Caco-2 (cell line): Measurements from ENCODE around the gene PPP4R3A. TPM values are rescaled to one million over a fixed set of nuclear protein-coding genes. Genes with fewer than 3 reads are reported as not detected.

Source experiments
- BruUV-seq: library from RNA; stranded (reverse); fragments of 400-500 nt; replicated peaks from 2 replicates; lab custom pipeline; 2021; lab: Mats Ljungman, UMichigan
- CTCF ChIA-PET: fragments of 300-600 bp; sonication (Branson Sonifier 250); formaldehyde crosslinking; loops from one replicate; lab custom pipeline; 2022; ENCODE audit warnings: antibody characterized with exemption; lab: Charles Lee
- POLR2A ChIA-PET: fragments of 300-600 bp; sonication (Branson Sonifier 250); formaldehyde crosslinking; loops from one replicate; lab custom pipeline; 2022; ENCODE audit warnings: antibody characterized with exemption; lab: Charles Lee
- DNase-seq, 2 experiments: peaks; one replicate each; pipeline versions ENCODE4 v3.0.0 to v3.0.0-alpha.2; 2020 to 2022
- H3K27me3 ChIP-seq: replicated peaks from 2 replicates; pipeline ENCODE4 v1.6.0; 2011; ENCODE audit warnings: low read length; ENCODE audit not compliant: control insufficient read depth, insufficient read depth
- H3K36me3 ChIP-seq: 2 replicates; pipeline ENCODE4 v1.5.1; 2011; ENCODE audit warnings: low read length; ENCODE audit not compliant: control insufficient read depth, insufficient read depth
- H3K4me1 ChIP-seq: fragments of 250-450 bp; sonication (Bioruptor Pico); 2 replicates; pipeline ENCODE4 v1.5.1; 2020; ENCODE audit warnings: mild to moderate bottlenecking
- H3K4me3 ChIP-seq: 2 replicates; pipeline ENCODE4 v1.5.1; 2011; ENCODE audit warnings: low read depth, mild to moderate bottlenecking, control low read depth, low read length
- H3K9me3 ChIP-seq: fragments of 250-450 bp; sonication (Bioruptor Pico); 2 replicates; pipeline ENCODE4 v1.5.1; 2020; ENCODE audit warnings: mild to moderate bottlenecking, moderate library complexity
- H3K27ac Mint-ChIP-seq: one replicate; pipeline ENCODE4 v1.8.0; 2022; ENCODE audit warnings: mixed read lengths; ENCODE audit not compliant: unreplicated experiment
- H3K27me3 Mint-ChIP-seq: one replicate; pipeline ENCODE4 v1.8.0; 2022; ENCODE audit warnings: mixed read lengths; ENCODE audit not compliant: insufficient read depth, unreplicated experiment
- H3K36me3 Mint-ChIP-seq: one replicate; pipeline ENCODE4 v1.8.0; 2022; ENCODE audit warnings: mild to moderate bottlenecking, mixed read lengths; ENCODE audit not compliant: insufficient read depth, unreplicated experiment
- H3K4me1 Mint-ChIP-seq: one replicate; pipeline ENCODE4 v1.8.0; 2022; ENCODE audit warnings: low read depth, mixed read lengths; ENCODE audit not compliant: unreplicated experiment
- H3K4me3 Mint-ChIP-seq: one replicate; pipeline ENCODE4 v1.8.0; 2022; ENCODE audit warnings: mild to moderate bottlenecking, moderate library complexity, mixed read lengths; ENCODE audit not compliant: unreplicated experiment
- H3K9me3 Mint-ChIP-seq: one replicate; pipeline ENCODE4 v1.8.0; 2022; ENCODE audit warnings: mixed read lengths; ENCODE audit not compliant: unreplicated experiment
- intact Hi-C: fragments of 100-400 bp; cut with micrococcal nuclease; formaldehyde crosslinking; loops from one replicate; pipeline ENCODE4 v1.10.0; 2022; ENCODE audit not compliant: unreplicated experiment
- total RNA-seq: library from RNA; stranded (reverse); gene quantifications from 2 replicates; pipeline ENCODE4 v1.2.3, GENCODE V29; 2022
- TF ChIP-seq, protein P1 (sequence below), 2 experiments: fragments of 200-600 bp in 1 of 2; IDR thresholded peaks; 1 replicate in 1 of 2; 2 replicates in 1 of 2; pipeline versions ENCODE4 v1.5.1 to v1.8.0; 2011 to 2022; ENCODE audit warnings: antibody characterized with exemption in 1 of 2, control low read depth in 1 of 2, inconsistent platforms in 1 of 2, low read depth in 1 of 2, low read length in 1 of 2, mild to moderate bottlenecking in 1 of 2, moderate library complexity in 1 of 2; ENCODE audit not compliant: insufficient read depth in 1 of 2, severe bottlenecking in 1 of 2, unreplicated experiment in 1 of 2

PPP4R3A gene
- total RNA-seq, 1 experiment from 2014 or later: 98.9 TPM

DNA sequence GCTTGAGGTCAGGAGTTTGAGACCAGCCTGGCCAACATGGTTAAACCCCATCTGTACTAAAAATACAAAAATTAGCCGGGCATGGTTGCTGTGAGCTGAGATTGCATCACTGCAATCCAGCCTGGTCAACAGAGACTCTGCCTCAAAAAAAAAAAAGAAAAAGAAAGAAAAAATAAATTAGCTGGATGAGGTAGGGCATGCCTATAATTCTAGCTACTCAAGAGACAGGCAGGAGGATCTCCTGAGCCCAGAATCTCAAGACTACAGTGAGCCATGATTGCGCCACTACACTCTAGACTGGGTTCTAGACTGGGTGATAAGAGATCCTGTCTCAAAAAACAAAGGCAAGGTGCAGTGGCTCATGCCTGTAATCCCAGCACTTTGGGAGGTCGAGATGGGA is 16.9 kb downstream of the PPP4R3A start:
- peak in 1 of 2 experiments; percentile 13 for DNase-seq
- H3K4me3 Mint-ChIP-seq: no peak overlapping the region
- H3K4me1 ChIP-seq: no peaks in the 10 kb centered on the region
- no peaks in the 10 kb centered on the region for H3K36me3 ChIP-seq
- POLR2A ChIA-PET: no interaction called here
- H3K4me3 ChIP-seq: no peak overlapping the region
- H3K27me3 Mint-ChIP-seq: no peaks in the 10 kb centered on the region
- intact Hi-C loops: no loop called here
- H3K4me1 Mint-ChIP-seq: peaks cover 14% of the 10 kb centered on the region
- peaks cover 46% of the 10 kb centered on the region for H3K36me3 Mint-ChIP-seq
- no peak overlapping the region for H3K27ac Mint-ChIP-seq
- BruUV-seq: no TSS peak
- H3K9me3 Mint-ChIP-seq: no peaks in the 10 kb centered on the region
- no peaks in the 10 kb centered on the region for H3K27me3 ChIP-seq
- H3K9me3 ChIP-seq: no peaks in the 10 kb centered on the region
- CTCF ChIA-PET: no interaction called here
- TF ChIP-seq, protein P1, sequence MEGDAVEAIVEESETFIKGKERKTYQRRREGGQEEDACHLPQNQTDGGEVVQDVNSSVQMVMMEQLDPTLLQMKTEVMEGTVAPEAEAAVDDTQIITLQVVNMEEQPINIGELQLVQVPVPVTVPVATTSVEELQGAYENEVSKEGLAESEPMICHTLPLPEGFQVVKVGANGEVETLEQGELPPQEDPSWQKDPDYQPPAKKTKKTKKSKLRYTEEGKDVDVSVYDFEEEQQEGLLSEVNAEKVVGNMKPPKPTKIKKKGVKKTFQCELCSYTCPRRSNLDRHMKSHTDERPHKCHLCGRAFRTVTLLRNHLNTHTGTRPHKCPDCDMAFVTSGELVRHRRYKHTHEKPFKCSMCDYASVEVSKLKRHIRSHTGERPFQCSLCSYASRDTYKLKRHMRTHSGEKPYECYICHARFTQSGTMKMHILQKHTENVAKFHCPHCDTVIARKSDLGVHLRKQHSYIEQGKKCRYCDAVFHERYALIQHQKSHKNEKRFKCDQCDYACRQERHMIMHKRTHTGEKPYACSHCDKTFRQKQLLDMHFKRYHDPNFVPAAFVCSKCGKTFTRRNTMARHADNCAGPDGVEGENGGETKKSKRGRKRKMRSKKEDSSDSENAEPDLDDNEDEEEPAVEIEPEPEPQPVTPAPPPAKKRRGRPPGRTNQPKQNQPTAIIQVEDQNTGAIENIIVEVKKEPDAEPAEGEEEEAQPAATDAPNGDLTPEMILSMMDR (IDR thresholded peaks at IDR 0.05; ENCODE audit: insufficient read depth in 1 of 2, low read depth in 1 of 2, low read length in 1 of 2, severe bottlenecking in 1 of 2, unreplicated experiment in 1 of 2): no peak

DNA sequence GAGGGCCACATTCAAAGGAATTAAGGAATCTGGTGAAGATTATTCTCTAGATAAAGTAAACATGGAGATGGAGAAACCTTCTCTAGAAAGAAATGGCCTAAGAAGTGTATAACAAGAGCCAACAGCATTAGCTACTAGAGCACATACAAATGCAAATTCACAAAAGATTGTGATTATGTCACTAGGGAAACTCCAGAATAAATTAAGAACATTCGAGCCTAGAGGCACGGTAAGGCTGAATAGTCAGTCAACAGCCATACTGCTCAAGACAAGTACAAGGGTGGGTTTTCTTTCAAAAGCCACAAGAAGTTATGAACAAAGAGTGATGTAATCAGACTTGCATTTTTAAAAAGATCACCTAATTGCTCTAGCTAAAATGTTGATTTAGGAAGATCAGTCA is 25.4 kb downstream of the PPP4R3A start:
- H3K4me3 Mint-ChIP-seq: no peak overlapping the region
- peak overlapping the region; percentile 12 for H3K27ac Mint-ChIP-seq
- no peaks in the 10 kb centered on the region for H3K36me3 ChIP-seq
- H3K27me3 ChIP-seq: no peaks in the 10 kb centered on the region
- TF ChIP-seq, protein P1 (IDR thresholded peaks at IDR 0.05; ENCODE audit: insufficient read depth in 1 of 2, low read depth in 1 of 2, low read length in 1 of 2, severe bottlenecking in 1 of 2, unreplicated experiment in 1 of 2): no peak
- CTCF ChIA-PET: no interaction called here
- DNase-seq: no peak
- H3K4me1 ChIP-seq: no peaks in the 10 kb centered on the region
- intact Hi-C loops: no loop called here
- H3K9me3 ChIP-seq: no peaks in the 10 kb centered on the region
- no peak overlapping the region for H3K4me3 ChIP-seq
- no peaks in the 10 kb centered on the region for H3K9me3 Mint-ChIP-seq
- H3K36me3 Mint-ChIP-seq: peaks cover 82% of the 10 kb centered on the region
- no peaks in the 10 kb centered on the region for H3K27me3 Mint-ChIP-seq
- POLR2A ChIA-PET: no interaction called here
- H3K4me1 Mint-ChIP-seq: peaks cover 6% of the 10 kb centered on the region
- no TSS peak for BruUV-seq

DNA sequence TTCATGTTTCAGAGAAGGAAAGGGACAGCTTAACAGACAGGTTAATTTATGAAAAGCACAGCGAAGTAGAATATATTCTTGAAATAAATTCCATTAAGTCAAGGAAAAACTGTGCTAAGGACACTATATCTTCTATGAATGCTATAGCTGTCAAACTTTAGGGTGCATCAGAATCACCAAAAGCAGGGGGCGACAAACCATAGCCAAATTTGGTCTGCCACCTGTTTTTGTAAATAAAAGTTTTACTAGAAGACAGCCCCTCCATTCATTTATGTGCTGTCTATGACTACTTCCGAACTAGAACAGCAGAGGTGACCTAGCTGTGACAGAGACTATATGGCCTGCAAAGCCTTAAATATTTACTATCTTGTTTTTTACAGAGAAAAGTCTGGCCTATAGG is 25.9 kb downstream of the PPP4R3A start:
- Histone ChIP-seq H3K9me3 (no peaks in the 10 kb centered on the region), H3K27me3 (no peaks in the 10 kb centered on the region), H3K4me3 (no peak overlapping the region), H3K36me3 (no peaks in the 10 kb centered on the region), H3K4me1 (no peaks in the 10 kb centered on the region)
- ChIA-PET CTCF (no interaction called here), POLR2A (no interaction called here)
- no peak overlapping the region for H3K4me3 Mint-ChIP-seq
- no peaks in the 10 kb centered on the region for H3K27me3 Mint-ChIP-seq
- H3K36me3 Mint-ChIP-seq: peaks cover 82% of the 10 kb centered on the region
- TF ChIP-seq, protein P1 (IDR thresholded peaks at IDR 0.05; ENCODE audit: insufficient read depth in 1 of 2, low read depth in 1 of 2, low read length in 1 of 2, severe bottlenecking in 1 of 2, unreplicated experiment in 1 of 2): peak; percentile 12 to 29
- DNase-seq: peak in 1 of 2 experiments; percentile 12
- BruUV-seq: no TSS peak
- no peak overlapping the region for H3K27ac Mint-ChIP-seq
- H3K9me3 Mint-ChIP-seq: no peaks in the 10 kb centered on the region
- H3K4me1 Mint-ChIP-seq: peaks cover 6% of the 10 kb centered on the region
- intact Hi-C loops: no loop called here
